WTC11 (cell line): Measurements from ENCODE around the gene KCNJ14. TPM values are rescaled to one million over a fixed set of nuclear protein-coding genes. Genes with fewer than 3 reads are reported as not detected.

Experiments
- ATAC-seq: fragments of 200-7000 bp; cut with Tn5 transposase; 2 replicates; pipeline ENCODE4 v1.10.0; 2021; ENCODE audit warnings: mild to moderate bottlenecking, moderate library complexity
- CTCF ChIA-PET: fragments of 300-600 bp; sonication (Branson Sonifier 250); formaldehyde crosslinking; loops from one replicate; lab custom pipeline; 2021; ENCODE audit warnings: antibody characterized with exemption; lab: Charles Lee
- POLR2A ChIA-PET: fragments of 350-600 bp; sonication (Branson Sonifier 250); formaldehyde crosslinking; loops from one replicate; lab custom pipeline; 2021; ENCODE audit warnings: antibody characterized with exemption; lab: Charles Lee
- DNase-seq: peaks from one replicate; pipeline ENCODE4 v3.0.0; 2021; ENCODE audit warnings: low spot score
- H3K27ac Mint-ChIP-seq: 2 replicates; pipeline ENCODE4 v1.8.0; 2021; ENCODE audit warnings: mixed read lengths
- H3K27me3 Mint-ChIP-seq: 2 replicates; pipeline ENCODE4 v1.8.0; 2021; ENCODE audit warnings: low read depth, mild to moderate bottlenecking, moderate library complexity, mixed read lengths
- H3K36me3 Mint-ChIP-seq: 2 replicates; pipeline ENCODE4 v1.8.0; 2021; ENCODE audit warnings: mixed read lengths
- H3K4me1 Mint-ChIP-seq: 2 replicates; pipeline ENCODE4 v1.8.0; 2022; ENCODE audit warnings: mixed read lengths
- H3K4me3 Mint-ChIP-seq: 2 replicates; pipeline ENCODE4 v1.8.0; 2021; ENCODE audit warnings: mild to moderate bottlenecking, moderate library complexity, mixed read lengths
- H3K9me3 Mint-ChIP-seq: 2 replicates; pipeline ENCODE4 v1.8.0; 2021; ENCODE audit warnings: mixed read lengths
- CREM ChIP-seq: sonication (generic); formaldehyde crosslinking; IDR thresholded peaks from 2 replicates; pipeline ENCODE4 v1.8.1; 2022; ENCODE audit warnings: mild to moderate bottlenecking, missing genetic modification reagents, moderate library complexity
- EMX1 ChIP-seq: fragments of 250-450 bp; sonication (Bioruptor Pico); IDR thresholded peaks from 2 replicates; pipeline ENCODE4 v1.8.0; 2021; ENCODE audit warnings: mild to moderate bottlenecking
- MXD4 ChIP-seq: fragments of 250-450 bp; sonication (Bioruptor Pico); IDR thresholded peaks from 2 replicates; pipeline ENCODE4 v1.8.0; 2021; ENCODE audit warnings: mild to moderate bottlenecking, moderate library complexity, borderline replicate concordance
- NFATC4 ChIP-seq: fragments of 250-450 bp; sonication (Bioruptor Pico); IDR thresholded peaks from 2 replicates; pipeline ENCODE4 v1.9.0; 2021; ENCODE audit warnings: mild to moderate bottlenecking
- NR2C2 ChIP-seq: sonication (generic); formaldehyde crosslinking; IDR thresholded peaks from 2 replicates; pipeline ENCODE4 v1.8.0; 2022; ENCODE audit warnings: mild to moderate bottlenecking, missing genetic modification reagents
- SP1 ChIP-seq: sonication (generic); formaldehyde crosslinking; conservative IDR thresholded peaks from 2 replicates; pipeline ENCODE4 v1.8.1; 2022; ENCODE audit warnings: missing genetic modification reagents
- ZNF121 ChIP-seq: sonication (generic); formaldehyde crosslinking; IDR thresholded peaks from 2 replicates; pipeline ENCODE4 v1.8.0; 2023; ENCODE audit warnings: missing genetic modification reagents
- total RNA-seq: library from RNA; stranded (reverse); gene quantifications from 3 replicates; pipeline ENCODE4 v1.2.3, GENCODE V29; 2021
- TF ChIP-seq, protein P1 (sequence below): fragments of 250-450 bp; sonication (Bioruptor Pico); IDR thresholded peaks from 2 replicates; pipeline ENCODE4 v1.9.0; 2021; ENCODE audit warnings: moderate library complexity, mild to moderate bottlenecking, inconsistent platforms, borderline replicate concordance
- TF ChIP-seq, protein P2 (sequence below): sonication (generic); formaldehyde crosslinking; IDR thresholded peaks from 2 replicates; pipeline ENCODE4 v1.8.0; 2023; ENCODE audit warnings: missing genetic modification reagents
- TF ChIP-seq, protein P3 (sequence below): sonication (generic); formaldehyde crosslinking; IDR thresholded peaks from 2 replicates; pipeline ENCODE4 v1.8.0; 2023; ENCODE audit warnings: missing genetic modification reagents, mild to moderate bottlenecking, borderline replicate concordance
- TF ChIP-seq, protein P4 (sequence below): fragments of 200-600 bp; IDR thresholded peaks from 2 replicates; pipeline ENCODE4 v1.8.0; 2022; ENCODE audit warnings: antibody characterized with exemption
- TF ChIP-seq, protein P5 (sequence below): fragments of 250-450 bp; sonication (Bioruptor Pico); IDR thresholded peaks from 2 replicates; pipeline ENCODE4 v1.8.0; 2021; ENCODE audit warnings: mild to moderate bottlenecking
- TF ChIP-seq, protein P6 (sequence below): sonication (generic); formaldehyde crosslinking; IDR thresholded peaks from 2 replicates; pipeline ENCODE4 v1.8.1; 2023; ENCODE audit warnings: mild to moderate bottlenecking, missing genetic modification reagents
- TF ChIP-seq, protein P7 (sequence below): fragments of 250-450 bp; sonication (Bioruptor Pico); IDR thresholded peaks from 2 replicates; pipeline ENCODE4 v1.9.0; 2021; ENCODE audit warnings: mild to moderate bottlenecking

The KCNJ14 gene
- total RNA-seq, 1 experiment from 2014 or later, result 1.4 TPM

DNA sequence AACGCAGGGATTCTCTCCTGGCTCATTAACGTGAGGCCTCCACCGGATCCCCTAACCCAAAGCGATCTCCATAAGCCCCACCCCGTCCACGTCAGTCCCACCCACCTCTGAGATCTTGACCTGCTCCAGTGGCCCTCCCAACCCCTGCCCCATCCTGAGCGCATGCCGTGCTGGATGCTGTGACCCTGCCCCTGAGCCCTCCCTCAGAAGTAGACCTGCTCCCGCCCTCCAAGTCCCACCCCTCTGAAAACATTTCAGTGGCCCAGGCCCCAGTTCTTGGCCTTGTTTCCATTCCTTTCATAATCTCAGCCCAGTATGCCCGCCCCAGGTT, 36.4 kb downstream of the KCNJ14 start (continued):
- TF ChIP-seq, protein P1, sequence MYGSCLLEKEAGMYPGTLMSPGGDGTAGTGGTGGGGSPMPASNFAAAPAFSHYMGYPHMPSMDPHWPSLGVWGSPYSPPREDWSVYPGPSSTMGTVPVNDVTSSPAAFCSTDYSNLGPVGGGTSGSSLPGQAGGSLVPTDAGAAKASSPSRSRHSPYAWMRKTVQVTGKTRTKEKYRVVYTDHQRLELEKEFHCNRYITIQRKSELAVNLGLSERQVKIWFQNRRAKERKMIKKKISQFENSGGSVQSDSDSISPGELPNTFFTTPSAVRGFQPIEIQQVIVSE (CRISPR knock-in tag), result no peak
- TF ChIP-seq, protein P2, sequence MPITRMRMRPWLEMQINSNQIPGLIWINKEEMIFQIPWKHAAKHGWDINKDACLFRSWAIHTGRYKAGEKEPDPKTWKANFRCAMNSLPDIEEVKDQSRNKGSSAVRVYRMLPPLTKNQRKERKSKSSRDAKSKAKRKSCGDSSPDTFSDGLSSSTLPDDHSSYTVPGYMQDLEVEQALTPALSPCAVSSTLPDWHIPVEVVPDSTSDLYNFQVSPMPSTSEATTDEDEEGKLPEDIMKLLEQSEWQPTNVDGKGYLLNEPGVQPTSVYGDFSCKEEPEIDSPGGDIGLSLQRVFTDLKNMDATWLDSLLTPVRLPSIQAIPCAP, result no peak
- TF ChIP-seq, protein P3, sequence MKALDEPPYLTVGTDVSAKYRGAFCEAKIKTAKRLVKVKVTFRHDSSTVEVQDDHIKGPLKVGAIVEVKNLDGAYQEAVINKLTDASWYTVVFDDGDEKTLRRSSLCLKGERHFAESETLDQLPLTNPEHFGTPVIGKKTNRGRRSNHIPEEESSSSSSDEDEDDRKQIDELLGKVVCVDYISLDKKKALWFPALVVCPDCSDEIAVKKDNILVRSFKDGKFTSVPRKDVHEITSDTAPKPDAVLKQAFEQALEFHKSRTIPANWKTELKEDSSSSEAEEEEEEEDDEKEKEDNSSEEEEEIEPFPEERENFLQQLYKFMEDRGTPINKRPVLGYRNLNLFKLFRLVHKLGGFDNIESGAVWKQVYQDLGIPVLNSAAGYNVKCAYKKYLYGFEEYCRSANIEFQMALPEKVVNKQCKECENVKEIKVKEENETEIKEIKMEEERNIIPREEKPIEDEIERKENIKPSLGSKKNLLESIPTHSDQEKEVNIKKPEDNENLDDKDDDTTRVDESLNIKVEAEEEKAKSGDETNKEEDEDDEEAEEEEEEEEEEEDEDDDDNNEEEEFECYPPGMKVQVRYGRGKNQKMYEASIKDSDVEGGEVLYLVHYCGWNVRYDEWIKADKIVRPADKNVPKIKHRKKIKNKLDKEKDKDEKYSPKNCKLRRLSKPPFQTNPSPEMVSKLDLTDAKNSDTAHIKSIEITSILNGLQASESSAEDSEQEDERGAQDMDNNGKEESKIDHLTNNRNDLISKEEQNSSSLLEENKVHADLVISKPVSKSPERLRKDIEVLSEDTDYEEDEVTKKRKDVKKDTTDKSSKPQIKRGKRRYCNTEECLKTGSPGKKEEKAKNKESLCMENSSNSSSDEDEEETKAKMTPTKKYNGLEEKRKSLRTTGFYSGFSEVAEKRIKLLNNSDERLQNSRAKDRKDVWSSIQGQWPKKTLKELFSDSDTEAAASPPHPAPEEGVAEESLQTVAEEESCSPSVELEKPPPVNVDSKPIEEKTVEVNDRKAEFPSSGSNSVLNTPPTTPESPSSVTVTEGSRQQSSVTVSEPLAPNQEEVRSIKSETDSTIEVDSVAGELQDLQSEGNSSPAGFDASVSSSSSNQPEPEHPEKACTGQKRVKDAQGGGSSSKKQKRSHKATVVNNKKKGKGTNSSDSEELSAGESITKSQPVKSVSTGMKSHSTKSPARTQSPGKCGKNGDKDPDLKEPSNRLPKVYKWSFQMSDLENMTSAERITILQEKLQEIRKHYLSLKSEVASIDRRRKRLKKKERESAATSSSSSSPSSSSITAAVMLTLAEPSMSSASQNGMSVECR (CRISPR knock-in tag), result no peak
- TF ChIP-seq, protein P4, sequence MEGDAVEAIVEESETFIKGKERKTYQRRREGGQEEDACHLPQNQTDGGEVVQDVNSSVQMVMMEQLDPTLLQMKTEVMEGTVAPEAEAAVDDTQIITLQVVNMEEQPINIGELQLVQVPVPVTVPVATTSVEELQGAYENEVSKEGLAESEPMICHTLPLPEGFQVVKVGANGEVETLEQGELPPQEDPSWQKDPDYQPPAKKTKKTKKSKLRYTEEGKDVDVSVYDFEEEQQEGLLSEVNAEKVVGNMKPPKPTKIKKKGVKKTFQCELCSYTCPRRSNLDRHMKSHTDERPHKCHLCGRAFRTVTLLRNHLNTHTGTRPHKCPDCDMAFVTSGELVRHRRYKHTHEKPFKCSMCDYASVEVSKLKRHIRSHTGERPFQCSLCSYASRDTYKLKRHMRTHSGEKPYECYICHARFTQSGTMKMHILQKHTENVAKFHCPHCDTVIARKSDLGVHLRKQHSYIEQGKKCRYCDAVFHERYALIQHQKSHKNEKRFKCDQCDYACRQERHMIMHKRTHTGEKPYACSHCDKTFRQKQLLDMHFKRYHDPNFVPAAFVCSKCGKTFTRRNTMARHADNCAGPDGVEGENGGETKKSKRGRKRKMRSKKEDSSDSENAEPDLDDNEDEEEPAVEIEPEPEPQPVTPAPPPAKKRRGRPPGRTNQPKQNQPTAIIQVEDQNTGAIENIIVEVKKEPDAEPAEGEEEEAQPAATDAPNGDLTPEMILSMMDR, result no peak
- TF ChIP-seq CREM (CRISPR knock-in tag), result no peak
- TF ChIP-seq, protein P5, sequence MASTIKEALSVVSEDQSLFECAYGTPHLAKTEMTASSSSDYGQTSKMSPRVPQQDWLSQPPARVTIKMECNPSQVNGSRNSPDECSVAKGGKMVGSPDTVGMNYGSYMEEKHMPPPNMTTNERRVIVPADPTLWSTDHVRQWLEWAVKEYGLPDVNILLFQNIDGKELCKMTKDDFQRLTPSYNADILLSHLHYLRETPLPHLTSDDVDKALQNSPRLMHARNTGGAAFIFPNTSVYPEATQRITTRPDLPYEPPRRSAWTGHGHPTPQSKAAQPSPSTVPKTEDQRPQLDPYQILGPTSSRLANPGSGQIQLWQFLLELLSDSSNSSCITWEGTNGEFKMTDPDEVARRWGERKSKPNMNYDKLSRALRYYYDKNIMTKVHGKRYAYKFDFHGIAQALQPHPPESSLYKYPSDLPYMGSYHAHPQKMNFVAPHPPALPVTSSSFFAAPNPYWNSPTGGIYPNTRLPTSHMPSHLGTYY (CRISPR knock-in tag), result no peak

DNA sequence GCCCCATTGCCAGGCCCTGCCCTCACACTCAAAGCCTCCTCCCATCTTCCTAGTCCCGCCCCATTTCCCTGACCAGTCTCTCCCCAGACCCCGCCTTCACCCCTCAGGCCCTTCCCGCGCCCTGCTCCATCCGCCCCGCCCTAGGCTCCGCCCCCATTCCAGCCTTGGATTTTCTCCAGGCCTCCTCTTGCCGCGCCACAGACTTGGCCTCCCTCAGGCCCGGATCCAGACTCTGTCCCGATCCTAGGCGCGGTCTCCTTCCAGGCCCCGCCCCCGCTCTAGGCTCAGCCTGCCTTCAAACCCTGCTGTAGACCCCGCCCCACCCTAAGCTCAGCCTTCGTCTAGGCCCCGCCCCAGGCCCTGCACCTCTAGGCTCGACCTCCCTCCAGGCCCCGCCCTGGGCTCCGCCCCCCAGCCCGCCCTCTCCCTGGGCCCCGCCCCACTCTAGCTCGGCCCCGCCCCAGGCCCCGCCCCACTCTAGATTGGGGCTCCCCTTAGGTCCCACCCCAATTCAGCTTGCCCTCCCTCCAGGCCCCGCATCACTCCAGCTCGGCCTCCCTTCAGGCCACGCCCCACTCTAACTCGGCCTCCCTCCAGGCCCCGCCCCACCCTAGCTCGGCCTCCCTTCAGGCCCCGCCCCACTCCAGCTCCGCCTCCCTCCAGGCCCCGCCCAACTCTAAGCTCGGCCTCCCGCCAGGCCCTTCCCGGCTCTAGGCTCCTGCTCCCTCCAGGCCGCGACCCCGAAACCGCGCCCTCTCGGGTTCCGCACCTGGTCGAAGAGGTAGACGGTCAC, 37.7 kb downstream of the KCNJ14 start:
- no peaks in the 10 kb centered on the region for H3K9me3 Mint-ChIP-seq
- H3K27me3 Mint-ChIP-seq, result peaks cover 35% of the 10 kb centered on the region
- POLR2A ChIA-PET, result interaction anchor here (0.6 to 1.9 kb wide), 9 partner anchors 9 to 393 kb away, joined by 3 to 11 read pairs (median 4); partner anchors contain the start of gene FAM83E
- peak overlapping the region; percentile 98 for H3K27ac Mint-ChIP-seq
- CTCF ChIA-PET, result interaction anchor here (0.5 to 2.6 kb wide), 32 partner anchors 9 to 1722 kb away, joined by 3 to 45 read pairs (median 4); partner anchors contain the start of genes FAM83E, GRIN2D, GYS1 and KDELR1
- peak overlapping the region; percentile 81 for H3K4me3 Mint-ChIP-seq
- ATAC-seq (peak; percentile 81), DNase-seq (peak; percentile 99)
- peaks cover 29% of the 10 kb centered on the region for H3K4me1 Mint-ChIP-seq
- no peaks in the 10 kb centered on the region for H3K36me3 Mint-ChIP-seq
- no peak for TF ChIP-seq EMX1 (CRISPR knock-in tag)
- TF ChIP-seq, protein P6, sequence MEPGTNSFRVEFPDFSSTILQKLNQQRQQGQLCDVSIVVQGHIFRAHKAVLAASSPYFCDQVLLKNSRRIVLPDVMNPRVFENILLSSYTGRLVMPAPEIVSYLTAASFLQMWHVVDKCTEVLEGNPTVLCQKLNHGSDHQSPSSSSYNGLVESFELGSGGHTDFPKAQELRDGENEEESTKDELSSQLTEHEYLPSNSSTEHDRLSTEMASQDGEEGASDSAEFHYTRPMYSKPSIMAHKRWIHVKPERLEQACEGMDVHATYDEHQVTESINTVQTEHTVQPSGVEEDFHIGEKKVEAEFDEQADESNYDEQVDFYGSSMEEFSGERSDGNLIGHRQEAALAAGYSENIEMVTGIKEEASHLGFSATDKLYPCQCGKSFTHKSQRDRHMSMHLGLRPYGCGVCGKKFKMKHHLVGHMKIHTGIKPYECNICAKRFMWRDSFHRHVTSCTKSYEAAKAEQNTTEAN, result no peak
- TF ChIP-seq, protein P7, sequence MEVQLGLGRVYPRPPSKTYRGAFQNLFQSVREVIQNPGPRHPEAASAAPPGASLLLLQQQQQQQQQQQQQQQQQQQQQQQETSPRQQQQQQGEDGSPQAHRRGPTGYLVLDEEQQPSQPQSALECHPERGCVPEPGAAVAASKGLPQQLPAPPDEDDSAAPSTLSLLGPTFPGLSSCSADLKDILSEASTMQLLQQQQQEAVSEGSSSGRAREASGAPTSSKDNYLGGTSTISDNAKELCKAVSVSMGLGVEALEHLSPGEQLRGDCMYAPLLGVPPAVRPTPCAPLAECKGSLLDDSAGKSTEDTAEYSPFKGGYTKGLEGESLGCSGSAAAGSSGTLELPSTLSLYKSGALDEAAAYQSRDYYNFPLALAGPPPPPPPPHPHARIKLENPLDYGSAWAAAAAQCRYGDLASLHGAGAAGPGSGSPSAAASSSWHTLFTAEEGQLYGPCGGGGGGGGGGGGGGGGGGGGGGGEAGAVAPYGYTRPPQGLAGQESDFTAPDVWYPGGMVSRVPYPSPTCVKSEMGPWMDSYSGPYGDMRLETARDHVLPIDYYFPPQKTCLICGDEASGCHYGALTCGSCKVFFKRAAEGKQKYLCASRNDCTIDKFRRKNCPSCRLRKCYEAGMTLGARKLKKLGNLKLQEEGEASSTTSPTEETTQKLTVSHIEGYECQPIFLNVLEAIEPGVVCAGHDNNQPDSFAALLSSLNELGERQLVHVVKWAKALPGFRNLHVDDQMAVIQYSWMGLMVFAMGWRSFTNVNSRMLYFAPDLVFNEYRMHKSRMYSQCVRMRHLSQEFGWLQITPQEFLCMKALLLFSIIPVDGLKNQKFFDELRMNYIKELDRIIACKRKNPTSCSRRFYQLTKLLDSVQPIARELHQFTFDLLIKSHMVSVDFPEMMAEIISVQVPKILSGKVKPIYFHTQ (CRISPR knock-in tag), result no peak
- TF ChIP-seq NFATC4, result no peak
- TF ChIP-seq NR2C2 (CRISPR knock-in tag), result no peak
- TF ChIP-seq ZNF121, result no peak
- TF ChIP-seq, protein P3 (CRISPR knock-in tag), result no peak; the same call in 1 of the 2 replicates
- TF ChIP-seq MXD4, result no peak
- TF ChIP-seq, protein P1 (CRISPR knock-in tag), result no peak
- peak; percentile 64 for TF ChIP-seq SP1 (CRISPR knock-in tag)
